Mesodermal cell (in vitro differentiated cells): ENCODE measurements around the gene TP53.

Experiments used
- H3K27ac ChIP-seq: 2 replicates; pipeline ENCODE4 v1.7.0; 2013; ENCODE audit warnings: mild to moderate bottlenecking, low read depth, low read length, moderate library complexity; ENCODE audit not compliant: severe bottlenecking
- H3K36me3 ChIP-seq: 2 replicates; pipeline ENCODE4 v1.7.1; 2013; ENCODE audit warnings: mild to moderate bottlenecking, low read length, moderate library complexity; ENCODE audit not compliant: control insufficient read depth, insufficient read depth
- H3K4me1 ChIP-seq: one replicate; pipeline ENCODE4 v1.7.1; 2013; ENCODE audit warnings: mild to moderate bottlenecking, low read length; ENCODE audit not compliant: insufficient read depth, control insufficient read depth, poor library complexity, severe bottlenecking
- H3K4me3 ChIP-seq: 2 replicates; pipeline ENCODE4 v1.7.0; 2013; ENCODE audit warnings: low read length, control low read depth, mild to moderate bottlenecking; ENCODE audit not compliant: insufficient read depth, poor library complexity, severe bottlenecking; ENCODE audit errors: extremely low read depth
- H3K9me3 ChIP-seq: 2 replicates; pipeline ENCODE4 v1.7.1; 2013; ENCODE audit warnings: mild to moderate bottlenecking, low read length, moderate library complexity; ENCODE audit not compliant: control insufficient read depth
- WGBS, 2 experiments: methylation state at CpG; one replicate each; pipeline ENCODE4 v1.1.5; 2013; ENCODE audit warnings: missing lambda C conversion rate in 2 of 2; ENCODE audit not compliant: insufficient coverage in 2 of 2; 5-methylcytosine and 5-hydroxymethylcytosine counted together

Gene TP53

GRCh38 chr17:7706631-7707354 is 19.5 kb upstream of the TP53 start:
- Histone ChIP-seq H3K4me1 (peaks cover 29% of the 10 kb centered on the region), H3K9me3 (no peaks in the 10 kb centered on the region), H3K4me3 (peak overlapping the region; percentile 75), H3K36me3 (peaks cover 15% of the 10 kb centered on the region), H3K27ac (no peak overlapping the region)
- WGBS, 2 experiments, result 67 to 83% methylated on average over 1 to 2 of the region's 3 CpGs

DNA sequence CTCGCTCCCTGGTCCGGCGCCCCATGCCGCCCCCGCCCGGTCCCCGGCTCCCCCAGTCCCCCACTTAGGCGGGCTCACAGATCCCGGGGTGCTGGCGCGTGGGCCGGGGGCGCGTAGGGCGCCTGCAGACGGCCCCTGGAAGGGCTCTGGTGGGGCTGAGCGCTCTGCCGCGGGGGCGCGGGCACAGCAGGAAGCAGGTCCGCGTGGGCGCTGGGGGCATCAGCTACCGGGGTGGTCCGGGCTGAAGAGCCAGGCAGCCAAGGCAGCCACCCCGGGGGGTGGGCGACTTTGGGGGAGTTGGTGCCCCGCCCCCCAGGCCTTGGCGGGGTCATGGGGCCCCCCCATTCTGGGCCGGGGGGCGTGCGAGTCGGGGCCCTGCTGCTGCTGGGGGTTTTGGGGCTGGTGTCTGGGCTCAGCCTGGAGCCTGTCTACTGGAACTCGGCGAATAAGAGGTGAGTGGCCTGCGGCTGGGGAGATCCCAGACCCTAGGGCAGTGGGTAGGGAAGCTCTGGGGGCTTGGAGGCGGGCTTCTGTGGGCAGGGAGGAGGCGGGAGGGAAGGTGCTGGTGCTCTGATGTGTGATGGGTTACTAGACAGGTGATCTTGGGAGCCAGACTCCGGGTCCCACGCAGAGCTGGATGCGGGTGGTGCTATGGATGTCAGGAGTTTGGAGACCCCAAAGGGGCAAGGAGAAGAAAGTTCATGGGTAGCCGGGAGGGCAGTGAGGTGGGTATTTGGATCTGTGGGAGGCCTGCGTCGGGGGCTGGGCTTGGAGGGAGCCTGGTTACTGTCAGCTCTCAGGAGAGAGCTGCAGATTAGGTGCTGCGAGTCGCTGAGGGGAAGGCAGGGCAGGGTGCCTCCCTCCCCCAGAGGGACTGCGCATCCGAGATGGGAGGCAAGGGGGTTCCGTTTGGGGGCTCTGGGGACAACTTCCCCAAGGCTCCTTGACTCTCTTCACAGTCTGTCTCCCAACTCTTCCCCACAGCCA is 18.3 kb upstream of the TP53 start:
- peak overlapping the region; percentile 37 for H3K27ac ChIP-seq
- peak overlapping the region; percentile 75 for H3K4me3 ChIP-seq
- H3K36me3 ChIP-seq, result peaks cover 17% of the 10 kb centered on the region
- H3K4me1 ChIP-seq, result peaks cover 26% of the 10 kb centered on the region
- 2 to 3% methylated on average over 23 to 24 of the region's 50 CpGs for WGBS, 2 experiments
- no peaks in the 10 kb centered on the region for H3K9me3 ChIP-seq

- H3K4me3 ChIP-seq, result peak within 1 kb of the TSS; percentile 75
- peaks cover 10% of the 10 kb centered on the region for H3K36me3 ChIP-seq
- H3K9me3 ChIP-seq, result no peaks in the 10 kb centered on the region
- H3K4me1 ChIP-seq, result peaks cover 23% of the 10 kb centered on the region
- WGBS, 2 experiments, result 3 to 5% methylated on average over 13 to 17 of the region's 45 CpGs
- peak within 1 kb of the TSS; percentile 92 for H3K27ac ChIP-seq
These were observed 17.4 kb upstream of the TP53 start, which contains the start of gene EFNB3 for GRCh38 chr17:7704601-7705268. EFNB3 (plus strand) TSS chr17:7705202; CDS start chr17:7705599, 397 bp downstream.

DNA sequence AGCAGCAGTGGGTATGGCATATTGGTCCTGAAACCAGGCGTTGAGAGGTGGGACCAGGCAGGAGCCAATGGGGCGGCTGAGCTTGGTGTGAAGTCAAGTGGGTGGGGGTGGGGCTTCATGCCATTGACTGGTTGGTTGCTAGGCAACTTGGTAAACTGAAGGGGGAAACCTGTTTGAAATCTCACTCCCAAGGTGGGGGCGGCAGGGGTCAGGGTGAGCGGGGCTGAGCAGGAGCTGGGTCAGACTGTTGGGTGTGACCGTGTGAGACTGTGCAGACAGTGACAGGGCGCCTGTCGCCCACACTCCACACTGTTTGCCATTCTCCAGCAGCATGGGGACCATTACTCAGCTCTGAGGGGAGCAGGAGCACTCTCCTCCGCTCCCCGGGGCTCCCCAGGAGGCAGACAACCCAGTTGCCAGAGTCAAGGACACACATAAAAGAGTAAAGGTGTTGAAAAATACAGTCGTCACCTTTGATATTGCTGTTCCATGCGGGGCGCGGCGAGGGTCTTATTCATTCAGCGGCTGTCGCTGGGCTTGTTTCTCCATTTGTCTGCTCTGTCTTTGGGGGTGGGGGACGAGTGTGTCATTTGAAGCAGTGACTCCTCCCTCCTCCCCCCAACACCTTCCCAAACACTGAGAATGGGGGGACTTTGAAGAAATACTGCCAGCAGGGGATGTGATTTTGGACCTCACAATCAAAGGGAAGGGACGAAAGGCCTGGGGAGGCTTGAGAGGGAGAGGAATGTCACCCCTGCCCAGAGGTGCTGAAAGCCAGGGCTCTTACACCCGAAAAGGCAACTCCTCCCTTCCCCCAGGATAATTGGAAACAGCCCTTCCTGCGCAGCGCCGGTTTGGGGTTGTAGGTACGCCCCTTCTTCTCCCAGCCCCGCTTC is 16.5 kb upstream of the TP53 start:
- peaks cover 23% of the 10 kb centered on the region for H3K4me1 ChIP-seq
- WGBS, 2 experiments, result 7 to 14% methylated on average over 7 to 19 of the region's 24 CpGs
- H3K4me3 ChIP-seq, result peak overlapping the region; percentile 75
- peaks cover 7% of the 10 kb centered on the region for H3K36me3 ChIP-seq
- H3K27ac ChIP-seq, result peak overlapping the region; percentile 92
- H3K9me3 ChIP-seq, result no peaks in the 10 kb centered on the region

GRCh38 chr17:7702776-7703175 is 15.5 kb upstream of the TP53 start:
- WGBS, 2 experiments, result 91 to 93% methylated on average over 12 of the region's 13 CpGs
- peaks cover 12% of the 10 kb centered on the region for H3K36me3 ChIP-seq
- H3K4me3 ChIP-seq, result no peak overlapping the region
- H3K27ac ChIP-seq, result no peak overlapping the region
- H3K4me1 ChIP-seq, result peaks cover 23% of the 10 kb centered on the region
- H3K9me3 ChIP-seq, result no peaks in the 10 kb centered on the region

GRCh38 chr17:7701681-7702080 is 14.4 kb upstream of the TP53 start:
- Histone ChIP-seq H3K36me3 (peaks cover 14% of the 10 kb centered on the region), H3K4me3 (no peak overlapping the region), H3K4me1 (peaks cover 23% of the 10 kb centered on the region), H3K27ac (no peak overlapping the region), H3K9me3 (no peaks in the 10 kb centered on the region)
- 96 to 99% methylated on average over 11 to 13 of the region's 14 CpGs for WGBS, 2 experiments

- whole genome bisulfite sequencing, 2 experiments, result 95 to 98% methylated on average over 5 of the region's 7 CpGs
- Histone ChIP-seq H3K36me3 (peaks cover 18% of the 10 kb centered on the region), H3K4me1 (peaks cover 15% of the 10 kb centered on the region), H3K9me3 (no peaks in the 10 kb centered on the region), H3K4me3 (no peak overlapping the region), H3K27ac (no peak overlapping the region)
These were observed 13.2 kb upstream of the TP53 start for GRCh38 chr17:7700510-7700909.

- H3K27ac ChIP-seq, result no peak overlapping the region
- no peak overlapping the region for H3K4me3 ChIP-seq
- 86 to 100% methylated on average over 2 of the region's 4 CpGs for WGBS, 2 experiments
- H3K36me3 ChIP-seq, result peaks cover 29% of the 10 kb centered on the region
- no peaks in the 10 kb centered on the region for H3K9me3 ChIP-seq
- no peaks in the 10 kb centered on the region for H3K4me1 ChIP-seq
These were observed 10.7 kb upstream of the TP53 start for GRCh38 chr17:7697828-7698588.

DNA sequence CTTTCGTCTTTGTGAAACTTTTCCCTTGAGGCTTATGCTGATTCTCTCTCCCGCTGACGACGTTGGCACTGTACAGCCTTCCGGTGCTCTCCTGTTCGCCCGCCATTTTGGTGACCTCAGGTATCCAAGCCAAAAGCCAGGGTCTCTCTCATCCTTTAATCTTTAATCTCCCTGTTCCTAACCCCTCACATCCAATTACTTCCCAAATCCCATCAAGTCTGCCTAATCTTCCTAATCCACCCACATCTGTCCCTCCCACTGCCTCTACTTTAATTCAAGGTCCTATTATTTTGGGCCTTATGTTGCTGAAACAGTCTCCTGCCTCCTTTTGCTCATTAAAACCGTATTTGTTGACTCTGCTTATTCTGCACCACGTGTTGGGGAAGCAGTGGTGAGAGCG is 8.3 kb upstream of the TP53 start:
- no peak overlapping the region for H3K27ac ChIP-seq
- 94 to 98% methylated on average over 8 to 10 of the region's 10 CpGs for WGBS, 2 experiments
- H3K4me3 ChIP-seq, result no peak overlapping the region
- H3K9me3 ChIP-seq, result no peaks in the 10 kb centered on the region
- H3K36me3 ChIP-seq, result peaks cover 34% of the 10 kb centered on the region
- H3K4me1 ChIP-seq, result no peaks in the 10 kb centered on the region
